AG04449 (cell line): ENCODE results near the gene TCIRG1.

Experiments used
- CTCF ChIA-PET: fragments of 350-600 bp; formaldehyde crosslinking; extraction: SDS; loops from one replicate; lab custom pipeline; 2021; ENCODE audit warnings: antibody characterized with exemption; lab: Yijun Ruan, JAX
- POLR2A ChIA-PET: fragments of 400-600, 350-600 bp; formaldehyde crosslinking; extraction: SDS; loops from one replicate; lab custom pipeline; 2020; ENCODE audit warnings: antibody characterized with exemption, inconsistent platforms; lab: Yijun Ruan, JAX
- DNase-seq: peaks from one replicate; pipeline ENCODE4 v3.0.0-alpha.2; 2010; ENCODE audit warnings: low read depth, low spot score
- H3K4me3 ChIP-seq: 2 replicates; pipeline ENCODE4 v1.5.1; 2011; ENCODE audit warnings: low read depth, mild to moderate bottlenecking, control low read depth, low read length
- TF ChIP-seq, protein P1 (sequence below): IDR thresholded peaks from one replicate; pipeline ENCODE4 v1.5.1; 2011; ENCODE audit warnings: mild to moderate bottlenecking, moderate library complexity, low read length, control low read depth, inconsistent platforms; ENCODE audit not compliant: insufficient read depth; ENCODE audit errors: missing control alignments

Gene TCIRG1

DNA sequence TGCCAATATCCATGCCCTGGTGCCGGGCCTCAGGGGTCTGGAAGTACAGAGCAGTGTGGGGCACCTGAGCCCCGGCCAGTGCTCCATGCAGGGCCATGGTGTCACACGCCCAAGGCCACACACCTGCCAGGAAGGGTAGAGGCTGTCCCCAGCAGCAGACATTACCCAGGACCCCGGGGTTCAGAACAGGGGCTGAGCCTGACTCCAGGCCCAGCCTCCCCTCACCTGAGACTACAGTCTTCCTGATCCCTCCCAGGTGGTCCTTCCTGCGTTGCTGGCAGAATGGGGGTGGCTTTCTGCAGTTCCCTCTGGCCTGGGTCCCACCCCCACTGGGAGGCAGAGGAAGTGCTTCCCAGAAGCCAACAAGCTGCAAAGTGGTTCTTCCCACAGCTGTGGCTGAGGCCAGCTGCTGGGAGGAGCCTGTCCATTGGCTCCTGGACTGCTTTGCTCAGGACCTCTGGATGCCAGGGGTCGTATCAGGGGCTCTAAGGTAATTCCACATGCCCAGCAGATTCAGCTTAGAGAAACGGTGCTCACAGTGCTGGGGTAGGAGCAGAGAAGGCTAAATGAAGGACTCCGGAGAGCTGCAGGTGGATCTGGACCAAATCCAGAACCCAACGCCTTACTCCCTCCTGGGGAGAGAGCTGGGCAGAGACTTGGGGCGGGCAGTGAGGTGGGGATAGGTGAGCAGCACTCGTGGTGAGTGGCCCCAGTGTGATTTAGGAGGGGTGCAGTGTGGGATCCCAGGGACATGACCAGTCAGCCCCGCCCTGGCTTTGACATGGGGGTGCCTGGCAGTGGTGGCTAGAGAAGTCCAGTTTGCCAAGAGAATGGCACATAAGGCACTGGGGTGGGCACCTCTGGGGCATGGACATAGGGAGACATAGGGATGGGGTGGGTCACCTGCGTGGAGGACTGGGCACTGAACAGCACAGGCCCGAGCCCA is 12.6 kb downstream of the TCIRG1 start:
- CTCF ChIA-PET, result interaction anchor here (1.6 kb wide), 1 partner anchor 9 kb away, joined by 5 read pairs; no protein-coding TSS in a partner anchor
- no peak overlapping the region for H3K4me3 ChIP-seq
- TF ChIP-seq, protein P1, sequence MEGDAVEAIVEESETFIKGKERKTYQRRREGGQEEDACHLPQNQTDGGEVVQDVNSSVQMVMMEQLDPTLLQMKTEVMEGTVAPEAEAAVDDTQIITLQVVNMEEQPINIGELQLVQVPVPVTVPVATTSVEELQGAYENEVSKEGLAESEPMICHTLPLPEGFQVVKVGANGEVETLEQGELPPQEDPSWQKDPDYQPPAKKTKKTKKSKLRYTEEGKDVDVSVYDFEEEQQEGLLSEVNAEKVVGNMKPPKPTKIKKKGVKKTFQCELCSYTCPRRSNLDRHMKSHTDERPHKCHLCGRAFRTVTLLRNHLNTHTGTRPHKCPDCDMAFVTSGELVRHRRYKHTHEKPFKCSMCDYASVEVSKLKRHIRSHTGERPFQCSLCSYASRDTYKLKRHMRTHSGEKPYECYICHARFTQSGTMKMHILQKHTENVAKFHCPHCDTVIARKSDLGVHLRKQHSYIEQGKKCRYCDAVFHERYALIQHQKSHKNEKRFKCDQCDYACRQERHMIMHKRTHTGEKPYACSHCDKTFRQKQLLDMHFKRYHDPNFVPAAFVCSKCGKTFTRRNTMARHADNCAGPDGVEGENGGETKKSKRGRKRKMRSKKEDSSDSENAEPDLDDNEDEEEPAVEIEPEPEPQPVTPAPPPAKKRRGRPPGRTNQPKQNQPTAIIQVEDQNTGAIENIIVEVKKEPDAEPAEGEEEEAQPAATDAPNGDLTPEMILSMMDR, result no peak
- POLR2A ChIA-PET, result interaction anchor here (0.6 to 3.9 kb wide), 2 partner anchors 9 to 14 kb away, joined by 3 to 17 read pairs; no protein-coding TSS in a partner anchor
- no peak for DNase-seq

DNA sequence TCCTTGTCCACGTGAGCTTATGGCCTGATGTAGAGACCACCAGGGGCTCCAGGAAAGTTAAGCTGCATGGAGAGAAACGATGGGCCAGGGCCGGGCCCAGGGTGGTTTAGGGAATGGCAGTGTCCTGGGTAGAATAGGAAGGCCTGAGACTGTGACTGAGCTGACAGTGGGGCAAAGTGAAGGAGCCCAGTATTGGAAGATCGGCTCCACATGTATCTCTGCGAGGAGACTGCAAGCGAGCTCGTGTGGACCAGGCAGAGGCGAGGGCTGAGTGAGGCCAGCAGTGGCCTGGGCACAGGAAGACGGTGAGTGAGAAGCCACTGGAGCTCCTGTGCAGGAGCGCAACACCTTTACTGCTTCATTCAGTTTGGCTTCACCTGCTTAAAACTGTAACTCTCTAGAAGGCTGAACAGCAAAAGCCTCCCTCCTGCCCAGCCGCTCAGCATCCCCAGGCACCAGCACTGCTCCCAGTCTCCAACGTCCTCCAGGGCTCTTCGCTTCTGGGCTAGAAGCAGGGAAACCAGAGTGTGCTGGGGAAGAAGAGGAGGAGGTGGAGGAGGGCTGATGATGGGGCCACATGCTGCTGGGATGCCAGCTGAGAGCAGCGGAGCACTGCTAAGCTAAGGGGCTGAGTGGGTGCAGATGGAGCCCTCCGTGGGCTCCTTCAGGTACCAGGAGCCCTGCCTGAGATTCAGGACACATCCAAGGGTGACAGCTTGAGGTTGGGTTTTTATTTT is 13.5 kb downstream of the TCIRG1 start:
- ChIA-PET POLR2A (interaction anchor here (0.6 to 3.9 kb wide), 3 partner anchors 9 to 15 kb away, joined by 3 to 17 read pairs (median 3); partner anchors contain the start of gene TCIRG1), CTCF (interaction anchor here (1.6 kb wide), 1 partner anchor 9 kb away, joined by 5 read pairs; no protein-coding TSS in a partner anchor)
- TF ChIP-seq, protein P1, result no peak
- H3K4me3 ChIP-seq, result no peak overlapping the region
- DNase-seq, result no peak

DNA sequence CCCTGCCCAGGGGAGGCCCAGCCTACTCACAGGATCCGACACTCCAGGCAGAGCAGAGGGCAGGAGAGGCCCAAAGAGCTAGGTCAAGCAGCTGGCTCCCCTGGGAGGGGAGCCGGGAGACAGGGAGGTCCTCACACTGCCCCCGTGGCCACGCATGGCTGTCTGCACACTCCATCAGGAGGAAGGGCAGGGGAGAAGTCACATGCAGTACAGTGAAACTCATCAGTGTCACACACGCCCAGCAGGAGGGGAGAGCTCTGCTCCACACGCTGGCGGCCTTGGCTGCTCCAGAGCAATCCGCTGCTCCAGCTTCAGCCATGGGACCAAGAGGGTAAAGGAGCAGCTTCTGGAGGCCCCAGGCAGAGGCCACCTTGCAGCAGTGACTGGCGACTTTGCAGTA is 14.3 kb downstream of the TCIRG1 start:
- no peak for DNase-seq
- TF ChIP-seq, protein P1, result no peak
- ChIA-PET CTCF (interaction anchor here (1.6 kb wide), 1 partner anchor 10 kb away, joined by 5 read pairs; no protein-coding TSS in a partner anchor), POLR2A (interaction anchor here (3.9 kb wide), 1 partner anchor 10 kb away, joined by 17 read pairs; no protein-coding TSS in a partner anchor)
- no peak overlapping the region for H3K4me3 ChIP-seq

DNA sequence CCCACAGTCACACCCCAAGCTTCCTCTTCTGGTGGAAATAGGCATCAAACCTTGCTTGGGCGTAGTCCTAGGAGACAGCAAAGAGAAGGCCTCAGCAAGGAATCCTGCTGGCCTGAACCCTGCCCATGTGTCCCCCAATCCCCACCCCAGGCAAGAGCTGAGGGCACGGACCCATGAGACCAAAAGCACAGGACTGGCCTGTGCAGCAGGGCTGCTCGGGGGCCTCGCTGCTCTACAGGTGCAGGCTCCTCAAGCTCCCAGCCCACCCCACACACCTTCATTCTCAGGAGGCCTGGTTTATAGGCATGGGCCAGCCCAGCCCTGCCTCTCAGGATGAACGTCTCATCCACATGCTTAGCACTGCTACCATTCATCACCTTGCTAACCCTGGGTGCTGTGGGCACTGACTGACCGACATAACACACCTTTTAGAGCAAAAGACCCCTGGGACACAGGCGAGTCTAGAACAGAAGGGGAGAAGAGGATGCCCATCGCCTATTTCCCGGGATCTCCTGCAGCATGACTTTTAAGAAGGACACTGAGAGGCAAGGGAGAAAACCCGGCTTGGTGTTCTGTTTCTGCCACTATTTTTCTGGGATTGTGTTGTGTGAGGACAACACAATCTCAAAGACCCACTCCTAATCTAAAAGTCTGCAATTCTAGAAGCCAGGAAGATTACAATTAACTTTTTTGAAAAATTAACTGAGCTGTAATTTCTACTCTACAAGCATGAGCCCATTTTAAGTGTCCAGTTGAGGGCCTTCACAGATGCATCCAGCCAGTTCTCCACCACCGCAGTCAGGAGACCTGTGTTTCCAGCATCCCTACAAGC is 15.4 kb downstream of the TCIRG1 start:
- no peak for DNase-seq
- CTCF ChIA-PET, result interaction anchor here (1.2 kb wide), 1 partner anchor 11 kb away, joined by 4 read pairs; no protein-coding TSS in a partner anchor
- TF ChIP-seq, protein P1, result no peak
- POLR2A ChIA-PET, result interaction anchor here (3.9 kb wide), 1 partner anchor 11 kb away, joined by 17 read pairs; no protein-coding TSS in a partner anchor
- H3K4me3 ChIP-seq, result no peak overlapping the region

DNA sequence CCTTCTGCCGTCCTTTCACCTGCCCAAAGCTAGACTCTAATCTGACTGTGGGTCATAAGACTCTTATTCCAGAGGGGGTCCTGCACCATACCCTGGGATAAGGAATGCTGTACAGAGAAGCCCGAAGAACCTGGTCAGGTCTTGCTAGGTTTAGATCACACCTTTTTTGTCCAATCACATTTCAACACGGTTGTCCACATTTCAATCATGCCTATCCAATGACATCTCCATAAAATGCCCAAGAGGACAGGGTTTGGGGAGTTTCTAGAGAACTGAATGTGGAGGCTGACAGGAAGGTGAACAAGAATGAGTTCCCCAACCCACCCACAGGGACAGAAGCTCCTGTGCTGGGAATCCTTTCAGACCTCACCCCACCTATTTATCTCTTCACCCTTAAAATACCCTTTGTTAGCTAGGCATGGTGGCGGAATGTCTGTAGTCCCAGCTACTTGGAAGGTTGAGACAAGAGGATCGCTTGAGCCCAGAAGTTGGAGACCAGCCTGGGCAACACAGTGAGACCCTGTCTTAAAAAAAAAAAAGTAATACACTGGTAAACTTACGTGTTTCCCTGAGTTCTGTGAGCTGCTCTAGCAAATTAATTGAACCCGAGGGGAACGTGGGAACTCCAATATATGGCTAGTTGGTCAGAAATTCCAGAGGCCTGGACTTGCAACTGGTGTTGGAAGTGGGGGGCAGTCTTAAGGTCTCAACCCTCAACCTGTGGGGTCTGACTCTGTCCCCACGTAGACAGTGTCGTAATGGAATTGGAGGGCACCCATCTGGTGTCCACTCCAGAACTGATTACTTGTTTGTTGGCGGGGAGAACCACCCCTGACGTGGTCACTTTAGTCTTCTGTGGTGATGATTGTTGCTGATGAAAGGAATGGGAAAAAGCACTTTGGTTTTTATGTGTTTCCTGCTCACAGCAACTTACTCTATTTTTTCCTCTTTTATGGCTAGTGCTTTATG is 17.8 kb downstream of the TCIRG1 start:
- no peak overlapping the region for H3K4me3 ChIP-seq
- CTCF ChIA-PET, result no interaction called here
- TF ChIP-seq, protein P1, result no peak
- no peak for DNase-seq
- POLR2A ChIA-PET, result no interaction called here
